K562 (cell line): ENCODE measurements around the gene SYT1. TPM values are rescaled to one million over a fixed set of nuclear protein-coding genes. Genes with fewer than 3 reads are reported as not detected.

ENCODE experiments used
- ATAC-seq: fragments of 200-7000 bp; cut with Tn5 transposase; 3 replicates; pipeline ENCODE4 v1.9.1; 2020; ENCODE audit warnings: moderate library complexity
- BruUV-seq: library from RNA; stranded (reverse); fragments of 400-500 nt; replicated peaks from 2 replicates; lab custom pipeline; 2021; lab: Mats Ljungman, UMichigan
- CTCF ChIA-PET: fragments of 300-600 bp; formaldehyde crosslinking; extraction: SDS; loops from one replicate; lab custom pipeline; 2021; ENCODE audit warnings: low intra/inter-chr PET ratio; lab: Yijun Ruan, JAX
- POLR2A ChIA-PET: fragments of 300-600, 350-650 bp; sonication (Branson Sonifier 250); formaldehyde crosslinking; extraction: SDS; loops from one replicate; lab custom pipeline; 2021; ENCODE audit warnings: antibody characterized with exemption, inconsistent platforms; lab: Yijun Ruan, JAX
- DNase-seq, 4 experiments: peaks; one replicate each; pipeline versions ENCODE4 v3.0.0 to v3.0.0-alpha.2; 2011 to 2018; ENCODE audit warnings: low spot score in 3 of 4, mixed read lengths in 3 of 4; ENCODE audit errors: extremely low read depth in 1 of 4
- FAIRE-seq: peaks from 2 replicates; lab custom pipeline; 2011; peaks lifted over from hg19 to GRCh38; lab: Jason Lieb, UNC
- H2AFZ ChIP-seq: 2 replicates; pipeline ENCODE4 v1.6.0; 2011; ENCODE audit warnings: low read depth, low read length, control low read depth, inconsistent platforms
- H3K27ac ChIP-seq: fragments of 200-600 bp; 3 replicates; pipeline ENCODE4 v1.8.0; 2011; ENCODE audit warnings: low read depth, mild to moderate bottlenecking, control low read depth, inconsistent platforms, low read length, moderate library complexity, mixed read lengths; ENCODE audit errors: extremely low read depth
- H3K27me3 ChIP-seq, 2 experiments: fragments of 300-600 bp in 1 of 2; 2 replicates in 1 of 2; 3 replicates in 1 of 2; pipeline versions ENCODE4 v1.6.0 to v1.8.0; 2011; ENCODE audit warnings: inconsistent platforms in 2 of 2, low read length in 2 of 2, mild to moderate bottlenecking in 1 of 2, mixed read lengths in 1 of 2, moderate library complexity in 1 of 2; ENCODE audit not compliant: control insufficient read depth in 2 of 2, insufficient read depth in 2 of 2
- H3K36me3 ChIP-seq: fragments of 300-600 bp; 3 replicates; pipeline ENCODE4 v1.8.0; 2011; ENCODE audit warnings: mild to moderate bottlenecking, low read length, inconsistent platforms; ENCODE audit not compliant: control insufficient read depth, insufficient read depth
- H3K4me1 ChIP-seq, 2 experiments: fragments of 200-600 bp in 1 of 2; replicated peaks in 1 of 2; 2 replicates in 1 of 2; 3 replicates in 1 of 2; pipeline versions ENCODE4 v1.5.1 to v1.8.0; 2011; ENCODE audit warnings: inconsistent platforms in 2 of 2, low read length in 2 of 2, mild to moderate bottlenecking in 1 of 2, mixed read lengths in 1 of 2, moderate library complexity in 1 of 2; ENCODE audit not compliant: control insufficient read depth in 2 of 2, insufficient read depth in 2 of 2
- H3K4me2 ChIP-seq: 2 replicates; pipeline ENCODE4 v1.6.1; 2011; ENCODE audit warnings: low read length, control low read depth, inconsistent platforms, mixed read lengths; ENCODE audit not compliant: insufficient read depth
- H3K4me3 ChIP-seq: fragments of 200-600 bp; sonication (generic), shearing (Covaris generic); 2 replicates; pipeline ENCODE4 v1.5.1; 2016; ENCODE audit warnings: control low read depth, inconsistent platforms
- H3K79me2 ChIP-seq: fragments of 200-600 bp; 3 replicates; pipeline ENCODE4 v1.8.0; 2011; ENCODE audit warnings: low read length, inconsistent platforms; ENCODE audit not compliant: control insufficient read depth, insufficient read depth
- H3K9ac ChIP-seq, 2 experiments: 2 replicates each; pipeline versions ENCODE4 v1.6.0 to v1.6.1; 2011; ENCODE audit warnings: low read depth in 2 of 2, low read length in 2 of 2, control low read depth in 1 of 2, inconsistent platforms in 1 of 2, mild to moderate bottlenecking in 1 of 2, mixed read lengths in 1 of 2; ENCODE audit not compliant: insufficient read depth in 1 of 2
- H3K9me1 ChIP-seq: one replicate; pipeline ENCODE4 v1.6.0; 2011; ENCODE audit warnings: inconsistent platforms, mild to moderate bottlenecking, low read length, moderate library complexity; ENCODE audit not compliant: control insufficient read depth, insufficient read depth
- H3K9me3 ChIP-seq: replicated peaks from 2 replicates; pipeline ENCODE4 v1.5.1; 2011; ENCODE audit warnings: low read depth, low read length, inconsistent platforms; ENCODE audit not compliant: control insufficient read depth, insufficient read depth
- H4K20me1 ChIP-seq: replicated peaks from 2 replicates; pipeline ENCODE4 v1.6.1; 2011; ENCODE audit warnings: low read length, inconsistent platforms, mixed read lengths; ENCODE audit not compliant: control insufficient read depth, insufficient read depth
- BMI1 ChIP-seq: fragments of 150-350 bp; IDR thresholded peaks from 2 replicates; pipeline ENCODE4 v1.6.1; 2014; ENCODE audit warnings: low read length
- CSDE1 ChIP-seq, 2 experiments: fragments of 450-650 bp; IDR thresholded peaks; 2 replicates each; pipeline ENCODE4 v1.6.1; 2016; ENCODE audit warnings: mild to moderate bottlenecking in 1 of 2
- HDGF ChIP-seq: fragments of 450-650 bp; IDR thresholded peaks from 2 replicates; pipeline ENCODE4 v1.6.1; 2016
- NEUROD1 ChIP-seq: fragments of 150-350 bp; IDR thresholded peaks from 2 replicates; pipeline ENCODE4 v1.6.1; 2014; ENCODE audit warnings: borderline replicate concordance, low read length, low read depth; ENCODE audit not compliant: partially characterized antibody
- SOX6 ChIP-seq: fragments of 450-650 bp; IDR thresholded peaks from 2 replicates; pipeline ENCODE4 v1.6.1; 2014; ENCODE audit warnings: mild to moderate bottlenecking
- SRSF3 ChIP-seq: fragments of 200-400 bp; formaldehyde crosslinking; IDR thresholded peaks from 2 replicates; pipeline ENCODE4 v1.6.1; 2016; ENCODE audit warnings: mild to moderate bottlenecking, low read length, moderate library complexity; ENCODE audit not compliant: insufficient read depth
- TCF7L2 ChIP-seq: fragments of 150-350 bp; IDR thresholded peaks from 2 replicates; pipeline ENCODE4 v1.6.1; 2016; ENCODE audit warnings: low read depth, mild to moderate bottlenecking, low read length, moderate library complexity
- ZNF354B ChIP-seq: fragments of 250-450 bp; sonication (Bioruptor Pico); IDR thresholded peaks from 2 replicates; pipeline ENCODE4 v1.4.0; 2020
- ZNF707 ChIP-seq: fragments of 250-450 bp; sonication (Bioruptor Pico); conservative IDR thresholded peaks from 2 replicates; pipeline ENCODE4 v1.8.0; 2022; ENCODE audit warnings: inconsistent platforms, mild to moderate bottlenecking, moderate library complexity
- WGBS: fragments of 100-300 bp; shearing (Covaris generic); methylation state at CpG from one replicate; pipeline ENCODE4 v1.1.6; 2016; ENCODE audit warnings: low coverage, mixed read lengths; ENCODE audit not compliant: insufficient coverage; ENCODE audit errors: missing lambda C conversion rate; 5-methylcytosine and 5-hydroxymethylcytosine counted together
- in situ Hi-C: fragments of 300-500 bp; cut with MboI; formaldehyde crosslinking; loops from 4 replicates; pipeline ENCODE4 v1.15.0; 2018; ENCODE audit warnings: inconsistent platforms, mixed read lengths
- intact Hi-C: fragments of 100-400 bp; cut with micrococcal nuclease; formaldehyde crosslinking; loops from 2 replicates; pipeline ENCODE4 v1.14.2; 2022
- polyA plus RNA-seq, 8 experiments: library from polyadenylated mRNA; depleted of rRNA in 4 of 8; stranded (reverse) in 5 of 8; unstranded in 3 of 8; fragments of >200 nt; fragmentation: Nextera tagmentation in 2 of 8; fragmentation: Illumina TruSeq in 1 of 8; extraction: Ambion mirVana in 2 of 8; extraction: Trizol in 1 of 8; gene quantifications; 2 replicates each; pipeline versions ENCODE4 v1.2.1 to v1.2.3, GENCODE V29; 2011 to 2014; ENCODE audit warnings: inconsistent platforms in 1 of 8, missing spikeins in 1 of 8
- total RNA-seq, 7 experiments: library from RNA; depleted of rRNA in 6 of 7; stranded (reverse); fragments of >200 nt in 6 of 7; fragmentation: Illumina TruSeq in 2 of 7; extraction: Trizol in 2 of 7; gene quantifications; 2 replicates each; pipeline versions ENCODE4 v1.2.1 to v1.2.3, GENCODE V29; 2011 to 2021; ENCODE audit warnings: low replicate concordance in 1 of 7
- TF ChIP-seq, protein P1 (sequence below), 2 experiments: fragments of 450-650 bp; IDR thresholded peaks; 2 replicates each; pipeline ENCODE4 v1.6.1; 2016; ENCODE audit warnings: mild to moderate bottlenecking in 2 of 2, borderline replicate concordance in 1 of 2, low read depth in 1 of 2, moderate library complexity in 1 of 2

SYT1 gene
- total and polyA plus RNA-seq, 9 of the 15 experiments (the other 6 are each of a cell fraction or from before 2014, with no cell fraction given), result 0.03 to 0.13 (median 0.07) TPM; not detected in 4

DNA sequence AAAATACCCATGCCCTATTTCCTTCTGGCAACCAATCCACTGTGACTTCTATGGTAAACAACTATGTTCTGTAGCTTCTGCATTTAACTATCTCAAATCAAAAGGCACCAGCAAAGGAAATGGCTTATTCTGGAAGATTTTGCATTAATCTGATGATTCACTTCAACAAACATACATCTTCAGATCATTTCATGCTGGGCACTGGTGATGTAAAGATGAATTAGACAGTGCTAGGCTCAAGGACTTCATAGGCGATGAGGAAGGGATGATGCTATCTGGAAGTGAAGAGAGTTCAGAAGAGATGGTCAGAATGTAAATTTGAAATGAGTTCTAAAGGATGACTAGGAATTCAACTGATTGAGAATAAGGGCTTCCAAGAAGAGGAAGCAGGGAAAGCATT is 462.9 kb downstream of the SYT1 start:
- DNase-seq (no peak), FAIRE-seq (no peak), ATAC-seq (no peak)
- Histone ChIP-seq H3K36me3 (no peaks in the 10 kb centered on the region), H3K9ac (no peak overlapping the region), H2AFZ (no peak overlapping the region), H3K27me3 (no peaks in the 10 kb centered on the region), H3K4me2 (no peak overlapping the region), H3K27ac (no peak overlapping the region), H3K9me3 (no peaks in the 10 kb centered on the region), H3K9me1 (no peaks in the 10 kb centered on the region), H3K79me2 (no peaks in the 10 kb centered on the region), H4K20me1 (no peaks in the 10 kb centered on the region), H3K4me1 (no peaks in the 10 kb centered on the region), H3K4me3 (no peak overlapping the region)
- in situ Hi-C loops, result no loop called here
- WGBS, result 0% methylated on average over 1 of the region's 1 CpG
- intact Hi-C loops, result no loop called here
- ChIA-PET CTCF (no interaction called here), POLR2A (no interaction called here)
- BruUV-seq, result no TSS peak
- TF ChIP-seq NEUROD1 (no peak), HDGF (no peak), SOX6 (no peak), TCF7L2 (no peak), ZNF707 (CRISPR knock-in tag) (no peak), BMI1 (no peak), CSDE1 (IDR thresholded peaks at IDR 0.05) (no peak), SRSF3 (no peak), ZNF354B (CRISPR knock-in tag) (no peak)
- TF ChIP-seq, protein P1, sequence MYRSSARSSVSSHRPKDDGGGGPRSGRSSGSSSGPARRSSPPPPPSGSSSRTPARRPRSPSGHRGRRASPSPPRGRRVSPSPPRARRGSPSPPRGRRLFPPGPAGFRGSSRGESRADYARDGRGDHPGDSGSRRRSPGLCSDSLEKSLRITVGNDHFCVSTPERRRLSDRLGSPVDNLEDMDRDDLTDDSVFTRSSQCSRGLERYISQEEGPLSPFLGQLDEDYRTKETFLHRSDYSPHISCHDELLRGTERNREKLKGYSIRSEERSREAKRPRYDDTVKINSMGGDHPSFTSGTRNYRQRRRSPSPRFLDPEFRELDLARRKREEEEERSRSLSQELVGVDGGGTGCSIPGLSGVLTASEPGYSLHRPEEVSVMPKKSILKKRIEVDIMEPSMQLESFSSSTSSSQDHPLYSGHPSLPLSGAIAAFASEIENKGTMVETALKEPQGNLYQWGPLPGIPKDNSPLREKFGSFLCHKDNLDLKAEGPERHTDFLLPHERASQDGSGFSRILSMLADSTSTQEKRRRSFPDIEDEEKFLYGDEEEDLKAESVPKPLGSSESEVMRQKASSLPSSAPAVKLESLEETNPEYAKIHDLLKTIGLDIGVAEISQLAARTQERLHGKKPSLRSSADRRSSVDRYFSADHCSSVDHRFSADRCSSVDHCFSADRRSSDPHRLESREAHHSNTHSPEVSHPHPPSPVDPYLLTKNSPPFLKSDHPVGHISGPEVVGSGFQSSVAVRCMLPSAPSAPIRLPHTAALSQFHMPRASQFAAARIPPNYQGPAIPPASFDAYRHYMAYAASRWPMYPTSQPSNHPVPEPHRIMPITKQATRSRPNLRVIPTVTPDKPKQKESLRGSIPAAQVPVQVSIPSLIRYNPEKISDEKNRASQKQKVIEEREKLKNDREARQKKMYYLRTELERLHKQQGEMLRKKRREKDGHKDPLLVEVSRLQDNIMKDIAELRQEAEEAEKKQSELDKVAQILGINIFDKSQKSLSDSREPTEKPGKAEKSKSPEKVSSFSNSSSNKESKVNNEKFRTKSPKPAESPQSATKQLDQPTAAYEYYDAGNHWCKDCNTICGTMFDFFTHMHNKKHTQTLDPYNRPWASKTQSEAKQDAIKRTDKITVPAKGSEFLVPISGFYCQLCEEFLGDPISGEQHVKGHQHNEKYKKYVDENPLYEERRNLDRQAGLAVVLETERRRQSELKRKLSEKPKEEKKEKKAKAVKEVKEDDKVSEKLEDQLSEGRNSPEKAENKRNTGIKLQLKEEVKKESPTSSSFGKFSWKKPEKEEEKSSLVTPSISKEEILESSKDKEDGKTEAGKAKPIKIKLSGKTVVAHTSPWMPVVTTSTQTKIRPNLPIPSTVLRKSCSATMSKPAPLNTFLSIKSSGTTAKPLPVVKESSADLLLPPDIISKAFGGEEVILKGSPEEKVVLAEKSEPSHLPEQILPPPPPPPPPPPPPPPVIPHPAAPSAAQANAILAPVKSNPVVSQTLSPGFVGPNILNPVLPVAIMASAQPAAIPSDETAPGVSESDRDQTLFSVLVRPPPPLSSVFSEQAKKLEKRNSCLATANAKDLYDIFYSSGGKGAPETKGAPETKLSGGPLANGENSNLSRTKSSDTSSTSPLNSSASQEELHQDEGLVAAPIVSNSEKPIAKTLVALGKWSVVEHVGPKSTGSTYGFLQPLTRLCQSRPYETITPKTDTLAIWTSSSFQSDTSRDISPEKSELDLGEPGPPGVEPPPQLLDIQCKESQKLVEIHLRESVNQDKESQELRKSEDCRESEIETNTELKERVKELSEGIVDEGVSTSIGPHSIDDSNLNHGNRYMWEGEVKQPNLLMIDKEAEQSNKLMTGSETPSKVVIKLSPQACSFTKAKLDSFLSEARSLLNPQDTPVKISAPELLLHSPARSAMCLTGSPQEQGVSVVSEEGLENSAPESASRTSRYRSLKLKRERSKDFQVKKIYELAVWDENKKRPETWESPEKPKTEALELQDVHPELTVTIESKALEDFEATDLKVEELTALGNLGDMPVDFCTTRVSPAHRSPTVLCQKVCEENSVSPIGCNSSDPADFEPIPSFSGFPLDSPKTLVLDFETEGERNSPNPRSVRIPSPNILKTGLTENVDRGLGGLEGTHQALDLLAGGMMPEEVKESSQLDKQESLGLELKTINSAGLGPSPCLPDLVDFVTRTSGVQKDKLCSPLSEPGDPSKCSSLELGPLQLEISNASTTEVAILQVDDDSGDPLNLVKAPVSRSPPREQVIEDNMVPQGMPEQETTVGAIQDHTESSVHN (IDR thresholded peaks at IDR 0.05; ENCODE audit: borderline replicate concordance in 1 of 2, low read depth in 1 of 2), result no peak
